AG08395 (cell line): ENCODE results near the gene ESRP2.

Experiments used
- DNase-seq: peaks from one replicate; pipeline ENCODE4 v3.0.0; 2012; ENCODE audit warnings: mixed read lengths, low spot score

Gene ESRP2

GRCh38 chr16:68217506-68217905 lies 18.4 kb downstream of the ESRP2 start:
- no peak for DNase-seq

GRCh38 chr16:68216240-68216639 lies 19.7 kb downstream of the ESRP2 start:
- DNase-seq = no peak

DNA sequence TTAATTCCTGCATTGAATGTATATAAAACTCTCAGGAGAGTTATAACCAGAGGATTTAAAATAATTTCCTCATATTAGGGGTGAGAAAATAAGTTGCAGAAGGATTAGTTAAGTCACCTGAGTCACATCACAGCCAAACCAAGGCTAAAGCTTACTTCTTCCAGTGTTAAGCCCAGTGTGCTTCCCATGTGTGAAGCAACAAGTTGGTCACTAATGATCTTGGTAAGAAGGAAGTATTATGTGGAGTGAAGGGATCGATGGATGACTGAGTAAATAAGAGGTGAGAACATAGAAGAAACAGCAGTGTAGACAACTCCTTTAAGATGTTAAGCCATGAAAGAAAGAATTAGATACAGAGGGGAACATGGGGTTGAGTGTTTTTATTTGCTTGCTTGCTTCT lies 20.6 kb downstream of the ESRP2 start:
- DNase-seq = no peak

DNA sequence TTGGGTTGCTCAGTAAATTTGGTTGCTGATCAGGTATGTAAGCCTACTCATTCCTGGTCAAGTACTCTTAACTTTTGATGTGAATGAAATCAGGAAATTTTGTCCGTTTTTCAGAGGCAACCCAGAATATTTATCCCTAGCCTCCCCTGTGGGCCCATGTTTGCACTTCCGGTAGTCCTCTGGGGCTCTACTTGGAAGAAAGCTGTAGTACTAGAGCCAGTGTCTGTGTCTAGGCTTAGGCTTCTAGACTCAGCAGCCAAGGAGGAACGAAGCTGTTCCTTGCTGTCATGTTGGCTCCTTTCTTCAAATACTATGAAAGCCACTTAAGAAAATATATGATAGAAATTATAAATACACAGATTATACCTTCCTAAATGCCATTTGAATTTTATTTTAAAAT lies 21.2 kb downstream of the ESRP2 start:
- DNase-seq = no peak

GRCh38 chr16:68206245-68206644 lies 29.7 kb downstream of the ESRP2 start:
- no peak for DNase-seq

GRCh38 chr16:68202091-68202519 lies 33.8 kb downstream of the ESRP2 start:
- no peak for DNase-seq

DNA sequence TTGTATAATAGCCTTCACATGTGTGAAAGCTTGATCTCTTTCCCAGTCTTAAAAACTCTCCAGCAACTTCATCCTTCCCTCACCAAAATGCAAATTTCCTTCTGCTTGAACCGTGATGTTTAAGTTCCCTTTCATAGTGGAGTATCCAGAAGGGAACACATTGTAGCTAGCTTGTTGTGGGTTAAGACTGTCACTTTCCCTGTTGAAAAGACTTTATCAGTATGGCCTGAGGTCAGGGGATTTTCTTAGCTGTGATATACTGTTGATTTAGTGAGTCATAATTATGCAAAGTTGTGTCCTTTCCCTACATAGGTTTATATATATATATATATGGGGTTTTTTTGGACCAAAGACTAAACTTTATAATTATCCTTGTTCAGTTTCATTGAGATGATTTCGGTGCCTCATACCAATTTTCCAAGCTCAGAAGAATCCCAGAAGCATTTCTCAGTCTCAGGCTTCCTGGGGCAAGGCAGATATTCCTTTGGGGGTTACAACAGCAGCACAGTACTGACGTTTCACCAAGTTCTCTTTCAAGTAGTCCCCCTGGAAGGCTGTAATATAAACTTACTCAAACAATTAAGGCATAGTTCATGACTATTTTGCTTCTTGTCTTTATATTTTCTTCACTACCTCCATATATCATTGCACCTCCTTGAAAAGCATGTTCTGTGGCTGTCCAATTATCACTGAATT lies 35.7 kb downstream of the ESRP2 start:
- DNase-seq = no peak

DNA sequence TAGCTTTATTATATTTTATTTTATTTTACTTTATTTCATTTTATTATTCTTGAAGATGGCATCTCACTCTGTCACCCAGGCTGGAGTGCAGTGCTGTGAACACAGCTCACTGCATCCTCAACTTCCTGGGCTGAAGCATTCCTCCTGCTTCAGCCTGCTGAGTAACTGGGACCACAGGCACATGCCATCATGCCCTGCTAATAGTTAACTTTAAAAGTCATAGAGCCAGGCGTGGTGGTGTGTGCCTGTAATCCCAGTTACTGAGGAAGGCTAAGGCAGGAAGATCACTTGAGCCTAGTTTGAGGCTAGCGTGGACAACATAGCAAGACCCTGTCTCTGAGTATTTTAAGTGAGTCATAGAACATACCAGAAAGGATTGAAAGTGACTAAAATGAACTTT lies 38.7 kb downstream of the ESRP2 start:
- DNase-seq = no peak

GRCh38 chr16:68194251-68194650 lies 41.7 kb downstream of the ESRP2 start:
- DNase-seq = no peak

DNA sequence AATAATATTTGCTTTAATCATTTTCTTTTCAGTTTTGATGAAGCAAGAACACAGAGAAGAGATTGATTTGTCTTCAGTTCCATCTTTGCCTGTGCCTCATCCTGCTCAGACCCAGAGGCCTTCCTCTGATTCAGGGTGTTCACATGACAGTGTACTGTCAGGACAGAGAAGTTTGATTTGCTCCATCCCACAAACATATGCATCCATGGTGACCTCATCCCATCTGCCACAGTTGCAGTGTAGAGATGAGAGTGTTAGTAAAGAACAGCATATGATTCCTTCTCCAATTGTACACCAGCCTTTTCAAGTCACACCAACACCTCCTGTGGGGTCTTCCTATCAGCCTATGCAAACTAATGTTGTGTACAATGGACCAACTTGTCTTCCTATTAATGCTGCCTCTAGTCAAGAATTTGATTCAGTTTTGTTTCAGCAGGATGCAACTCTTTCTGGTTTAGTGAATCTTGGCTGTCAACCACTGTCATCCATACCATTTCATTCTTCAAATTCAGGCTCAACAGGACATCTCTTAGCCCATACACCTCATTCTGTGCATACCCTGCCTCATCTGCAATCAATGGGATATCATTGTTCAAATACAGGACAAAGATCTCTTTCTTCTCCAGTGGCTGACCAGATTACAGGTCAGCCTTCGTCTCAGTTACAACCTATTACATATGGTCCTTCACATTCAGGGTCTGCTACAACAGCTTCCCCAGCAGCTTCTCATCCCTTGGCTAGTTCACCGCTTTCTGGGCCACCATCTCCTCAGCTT lies 45.0 kb downstream of the ESRP2 start:
- DNase-seq = no peak

DNA sequence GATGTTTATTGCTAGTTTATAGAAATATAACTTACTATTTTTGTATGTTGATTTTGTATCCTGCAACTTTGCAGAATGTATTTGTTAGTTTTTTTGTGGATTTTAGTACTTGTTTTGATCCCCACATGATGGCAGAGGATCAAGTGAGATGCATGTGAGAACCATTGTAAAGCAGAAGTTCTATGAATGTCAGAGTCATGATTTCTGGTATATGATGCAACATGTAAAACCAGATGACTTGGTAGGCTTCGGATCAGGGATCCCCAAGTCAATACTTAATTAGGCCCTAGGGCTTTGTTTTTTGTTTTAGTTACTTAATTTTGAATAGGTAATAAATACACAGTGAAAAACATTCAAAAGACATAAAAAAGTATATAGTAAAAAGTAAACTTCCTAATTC lies 45.8 kb downstream of the ESRP2 start:
- no peak for DNase-seq

- DNase-seq = no peak
These were observed 47.8 kb downstream of the ESRP2 start for GRCh38 chr16:68188170-68188569.

DNA sequence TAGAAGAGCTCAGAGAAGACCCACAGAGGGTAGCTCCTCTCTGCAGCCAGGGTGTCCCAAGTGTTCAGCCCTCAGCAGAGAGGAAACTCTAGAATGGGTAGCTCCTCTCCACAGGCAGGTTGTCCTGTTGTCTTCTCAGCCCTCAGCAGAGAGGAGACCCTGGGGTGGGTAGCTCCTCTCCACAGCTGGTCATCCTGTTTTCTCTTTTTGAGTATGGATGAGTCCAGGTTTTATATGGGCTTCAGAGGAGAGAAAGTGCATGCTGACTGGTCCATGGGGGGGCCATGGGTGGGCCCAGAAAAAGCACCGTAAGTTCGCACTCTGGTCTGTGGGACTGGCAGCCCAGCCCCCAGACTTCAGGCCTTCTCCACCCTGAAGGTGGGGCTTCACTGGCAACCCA lies 48.4 kb downstream of the ESRP2 start:
- no peak for DNase-seq

DNA sequence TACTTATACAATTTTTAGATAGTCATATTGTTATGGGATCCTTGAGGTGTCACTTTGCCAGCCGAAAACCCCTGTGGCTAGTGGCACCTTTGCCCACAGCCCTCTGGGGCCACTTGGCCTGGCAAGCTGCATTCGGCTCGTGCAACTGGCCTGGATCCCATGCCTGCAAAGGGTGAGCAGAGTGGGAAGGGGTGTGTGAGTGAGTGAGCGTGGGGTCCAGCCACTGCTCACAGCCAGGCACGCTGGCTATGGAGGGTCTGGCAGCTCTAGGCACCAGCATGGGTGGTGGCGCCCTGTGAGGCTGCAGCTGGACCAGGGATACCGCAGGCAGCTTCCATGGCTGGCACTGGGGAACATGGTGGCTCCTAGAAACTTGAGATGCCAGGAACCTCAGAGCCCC lies 49.0 kb downstream of the ESRP2 start:
- DNase-seq = no peak

GRCh38 chr16:68183046-68183445 lies 52.9 kb downstream of the ESRP2 start:
- DNase-seq = no peak

- DNase-seq = no peak
These were observed 56.1 kb downstream of the ESRP2 start for GRCh38 chr16:68179855-68180254.

DNA sequence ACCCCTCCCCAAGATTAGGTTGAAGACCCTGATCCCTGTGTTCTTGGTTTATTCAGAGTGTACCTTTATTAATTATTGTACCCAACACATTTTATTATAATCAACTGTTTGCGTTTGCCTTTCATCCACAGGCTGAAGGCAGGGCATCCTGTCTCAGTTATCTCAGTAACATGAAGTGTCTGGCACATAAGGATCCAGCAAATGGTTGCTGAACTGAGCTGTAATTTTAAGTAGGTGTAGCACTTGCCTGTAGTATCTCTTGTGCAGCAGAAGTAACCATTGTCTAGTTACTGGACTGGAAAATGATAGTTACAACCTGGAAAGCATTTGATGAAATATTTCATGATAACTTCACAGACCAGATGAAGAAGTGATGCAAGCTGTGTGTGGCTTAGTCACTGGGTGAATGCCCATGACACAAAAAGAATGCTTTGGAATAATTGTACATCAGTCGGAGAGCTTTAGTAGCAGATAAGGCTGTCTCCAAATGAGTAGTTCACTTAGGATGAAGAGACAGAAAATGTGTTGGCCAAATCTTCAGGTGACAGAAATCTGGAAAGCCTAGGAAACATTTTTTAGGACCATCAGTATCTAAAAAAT lies 56.6 kb downstream of the ESRP2 start:
- peak; percentile 6 for DNase-seq
